HEK293T (cell line): Measurements from ENCODE around the gene SGSM1.

Experiments used
- HDGF ChIP-seq: fragments of 450-650 bp; IDR thresholded peaks from 2 replicates; pipeline ENCODE4 v1.6.1; 2017; ENCODE audit warnings: antibody characterized with exemption, borderline replicate concordance
- L3MBTL2 ChIP-seq: fragments of 450-650 bp; conservative IDR thresholded peaks from 2 replicates; pipeline ENCODE4 v1.6.1; 2016; ENCODE audit warnings: mild to moderate bottlenecking
- ZNF384 ChIP-seq: fragments of 450-650 bp; IDR thresholded peaks from 2 replicates; pipeline ENCODE4 v1.6.1; 2016
- TF ChIP-seq, protein P1 (sequence below): fragments of 450-650 bp; IDR thresholded peaks from 2 replicates; pipeline ENCODE4 v1.6.1; 2016

DNA sequence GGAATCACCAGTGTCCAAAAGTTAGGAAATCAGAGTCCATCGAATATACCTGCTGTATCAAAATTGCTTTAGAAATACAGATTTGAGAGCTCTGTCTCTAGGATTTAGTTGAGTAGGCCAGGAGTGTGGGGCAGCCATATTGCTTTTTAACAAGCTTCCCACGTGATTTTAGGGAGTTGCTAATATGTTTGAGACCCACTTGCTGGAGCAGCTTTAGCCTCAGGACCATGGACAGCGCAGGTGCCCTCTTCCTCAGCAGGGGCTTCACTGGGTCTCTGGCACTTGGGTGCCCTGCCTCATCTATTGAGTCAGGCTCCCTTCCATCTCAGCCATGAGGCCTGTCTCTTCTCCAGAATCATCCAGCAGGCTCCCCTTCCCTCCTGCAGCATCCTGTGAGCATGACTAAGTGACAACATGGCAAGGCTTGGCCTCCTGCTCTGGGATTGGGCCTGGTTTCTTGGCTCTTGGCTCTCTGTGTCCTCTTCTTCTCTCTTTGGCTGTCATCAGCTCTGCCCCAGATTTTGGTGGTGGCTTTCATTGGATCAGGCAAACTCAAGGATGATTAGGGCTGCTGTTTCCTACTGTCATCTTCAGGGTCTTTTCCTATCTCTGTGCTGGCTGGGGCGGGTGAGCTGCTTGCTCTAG lies 70.0 kb downstream of the SGSM1 start:
- no peak for TF ChIP-seq L3MBTL2
- TF ChIP-seq HDGF, result no peak
- TF ChIP-seq ZNF384, result no peak
- TF ChIP-seq, protein P1, sequence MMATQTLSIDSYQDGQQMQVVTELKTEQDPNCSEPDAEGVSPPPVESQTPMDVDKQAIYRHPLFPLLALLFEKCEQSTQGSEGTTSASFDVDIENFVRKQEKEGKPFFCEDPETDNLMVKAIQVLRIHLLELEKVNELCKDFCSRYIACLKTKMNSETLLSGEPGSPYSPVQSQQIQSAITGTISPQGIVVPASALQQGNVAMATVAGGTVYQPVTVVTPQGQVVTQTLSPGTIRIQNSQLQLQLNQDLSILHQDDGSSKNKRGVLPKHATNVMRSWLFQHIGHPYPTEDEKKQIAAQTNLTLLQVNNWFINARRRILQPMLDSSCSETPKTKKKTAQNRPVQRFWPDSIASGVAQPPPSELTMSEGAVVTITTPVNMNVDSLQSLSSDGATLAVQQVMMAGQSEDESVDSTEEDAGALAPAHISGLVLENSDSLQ, result no peak
